VCaP (cell line): ENCODE data around the gene SPATA12.

ENCODE experiments used
- H3K27ac ChIP-seq: fragments of 450-650 bp; 2 replicates; pipeline ENCODE4 v1.5.1; 2017
- CTCF ChIP-seq: fragments of 450-650 bp; conservative IDR thresholded peaks from 2 replicates; pipeline ENCODE4 v1.5.1; 2017; ENCODE audit warnings: mild to moderate bottlenecking, moderate library complexity

Gene SPATA12

DNA sequence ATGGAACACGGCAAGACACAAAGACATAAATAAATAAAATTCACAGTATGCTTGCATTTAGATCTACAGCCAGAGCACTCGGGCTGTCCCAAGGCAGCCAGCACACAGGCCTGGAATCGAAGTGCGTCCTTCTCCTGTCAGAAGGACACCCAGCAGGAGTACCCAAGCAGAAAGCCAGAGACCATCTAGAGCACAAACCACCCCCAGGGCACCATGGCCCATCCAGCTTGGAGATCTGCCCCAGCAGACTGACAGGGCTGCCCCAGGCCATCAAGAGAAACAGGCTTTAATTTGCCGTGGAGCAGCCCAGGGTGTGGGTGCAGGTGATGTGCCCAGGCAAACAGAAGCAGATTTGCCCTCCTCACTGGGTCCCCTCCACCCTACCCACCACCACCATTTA, 7.8 kb upstream of the SPATA12 start:
- no peak for TF ChIP-seq CTCF
- peak overlapping the region; percentile 12; the same call in 1 of the 2 replicates for H3K27ac ChIP-seq

DNA sequence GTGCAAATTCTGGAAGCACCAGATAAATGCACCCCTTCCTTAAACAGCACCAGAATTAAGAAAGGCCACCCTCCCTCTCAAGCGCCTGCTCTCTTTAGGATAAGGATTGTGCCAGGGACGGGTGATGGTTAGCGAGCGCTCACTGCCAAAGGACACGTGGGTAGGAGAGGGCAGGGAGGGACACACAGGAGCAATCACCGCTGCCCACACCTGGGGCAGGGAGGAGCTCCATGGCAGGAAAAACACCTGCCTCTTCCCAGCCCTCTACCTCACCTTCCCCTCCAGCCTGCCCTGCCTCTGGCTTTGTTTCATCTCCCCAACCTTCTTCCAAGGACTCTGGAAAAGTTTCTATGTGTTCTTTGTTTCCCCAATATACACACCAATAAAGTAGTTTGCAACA, 7.3 kb upstream of the SPATA12 start:
- peak overlapping the region; percentile 12 for H3K27ac ChIP-seq
- no peak for TF ChIP-seq CTCF

- H3K27ac ChIP-seq, result no peak overlapping the region
- TF ChIP-seq CTCF, result no peak
Measured at GRCh38 chr3:57057351-57057750, 3.1 kb upstream of the SPATA12 start.

- no peak overlapping the region for H3K27ac ChIP-seq
- no peak for TF ChIP-seq CTCF
Measured at GRCh38 chr3:57059411-57059810, 1.1 kb upstream of the SPATA12 start.

DNA sequence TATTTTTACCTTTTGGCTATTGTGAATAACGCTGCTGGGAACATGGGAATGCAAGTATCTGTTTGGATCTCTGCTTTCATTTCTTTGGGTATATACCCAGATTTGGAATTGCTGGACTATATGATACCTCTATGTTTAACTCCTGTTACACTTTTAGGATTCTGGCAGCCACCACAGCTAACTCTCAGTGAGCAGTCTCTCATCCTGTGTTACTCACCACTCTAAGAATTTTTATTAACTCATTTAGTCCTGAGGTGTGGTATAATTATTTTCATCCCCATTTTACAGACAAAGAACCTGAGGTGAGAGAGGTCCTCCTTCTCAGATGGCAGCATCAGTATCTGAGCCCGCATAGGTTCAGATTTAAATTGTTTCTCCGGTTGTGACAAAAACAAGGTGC, 1.1 kb downstream of the SPATA12 start:
- TF ChIP-seq CTCF, result no peak
- H3K27ac ChIP-seq, result no peak overlapping the region; the same call in 1 of the 2 replicates

- no peak overlapping the region; the same call in 1 of the 2 replicates for H3K27ac ChIP-seq
- TF ChIP-seq CTCF, result no peak
Measured at GRCh38 chr3:57062101-57062631, 1.7 kb downstream of the SPATA12 start.

- H3K27ac ChIP-seq, result no peak overlapping the region
- no peak for TF ChIP-seq CTCF
Measured at GRCh38 chr3:57063032-57063431, 2.6 kb downstream of the SPATA12 start.
